Skeletal muscle satellite cell (primary cell): ENCODE data around the gene MKKS.
"Not testable (repeated sequence)": the region's sequence is repeated elsewhere in the genome, so short reads cannot be mapped to it uniquely, and the experiment has no call there.

Experiments used
- H3K27me3 ChIP-seq: 2 replicates; pipeline ENCODE4 v1.7.0; 2013; ENCODE audit warnings: low read length; ENCODE audit not compliant: control insufficient read depth, insufficient read depth
- H3K36me3 ChIP-seq: 2 replicates; pipeline ENCODE4 v1.7.0; 2013; ENCODE audit warnings: mild to moderate bottlenecking, control low read depth, low read length; ENCODE audit not compliant: insufficient read depth
- H3K4me1 ChIP-seq: 2 replicates; pipeline ENCODE4 v1.7.0; 2013; ENCODE audit warnings: low read length; ENCODE audit not compliant: control insufficient read depth, insufficient read depth
- H3K4me2 ChIP-seq: 2 replicates; pipeline ENCODE4 v1.7.0; 2013; ENCODE audit warnings: mild to moderate bottlenecking, low read length
- H3K4me3 ChIP-seq: 2 replicates; pipeline ENCODE4 v1.7.0; 2013; ENCODE audit warnings: low read length
- H3K9ac ChIP-seq: 2 replicates; pipeline ENCODE4 v1.7.0; 2013; ENCODE audit warnings: mild to moderate bottlenecking, low read depth, low read length, moderate library complexity
- H3K9me3 ChIP-seq: replicated peaks from 2 replicates; pipeline ENCODE4 v1.7.0; 2013; ENCODE audit warnings: mild to moderate bottlenecking, control low read depth, low read length

The MKKS gene

GRCh38 chr20:10404959-10405530 is 29.0 kb downstream of the MKKS start:
- Histone ChIP-seq H3K4me2 (no peak overlapping the region), H3K4me1 (no peaks in the 10 kb centered on the region), H3K9ac (no peak overlapping the region), H3K9me3 (no peaks in the 10 kb centered on the region), H3K27me3 (no peaks in the 10 kb centered on the region), H3K4me3 (no peak overlapping the region), H3K36me3 (peaks cover 14% of the 10 kb centered on the region)

GRCh38 chr20:10404023-10404628 is 29.9 kb downstream of the MKKS start:
- Histone ChIP-seq H3K4me3 (no peak overlapping the region), H3K4me1 (no peaks in the 10 kb centered on the region), H3K9me3 (no peaks in the 10 kb centered on the region), H3K36me3 (peaks cover 14% of the 10 kb centered on the region), H3K9ac (no peak overlapping the region), H3K4me2 (no peak overlapping the region), H3K27me3 (no peaks in the 10 kb centered on the region)

- no peak overlapping the region for H3K4me2 ChIP-seq
- H3K27me3 ChIP-seq: no peaks in the 10 kb centered on the region
- H3K36me3 ChIP-seq: peaks cover 14% of the 10 kb centered on the region
- H3K4me1 ChIP-seq: no peaks in the 10 kb centered on the region
- no peak overlapping the region for H3K9ac ChIP-seq
- H3K9me3 ChIP-seq: no peaks in the 10 kb centered on the region
- H3K4me3 ChIP-seq: no peak overlapping the region
Measured at GRCh38 chr20:10402938-10403608, 30.9 kb downstream of the MKKS start.

- H3K27me3 ChIP-seq: no peaks in the 10 kb centered on the region
- no peak overlapping the region for H3K4me3 ChIP-seq
- H3K9me3 ChIP-seq: no peaks in the 10 kb centered on the region
- no peak overlapping the region for H3K4me2 ChIP-seq
- no peaks in the 10 kb centered on the region for H3K36me3 ChIP-seq
- no peak overlapping the region for H3K9ac ChIP-seq
- no peaks in the 10 kb centered on the region for H3K4me1 ChIP-seq
Measured at GRCh38 chr20:10398834-10399369, 35.1 kb downstream of the MKKS start.

- not testable (repeated sequence) for H3K9ac ChIP-seq, H3K4me1 ChIP-seq, H3K4me3 ChIP-seq, H3K4me2 ChIP-seq, H3K9me3 ChIP-seq, H3K27me3 ChIP-seq, H3K36me3 ChIP-seq
Measured at GRCh38 chr20:10394752-10395151, 39.3 kb downstream of the MKKS start.

- no peak overlapping the region for H3K9ac ChIP-seq
- no peak overlapping the region for H3K4me3 ChIP-seq
Measured at GRCh38 chr20:10390709-10391108, 43.3 kb downstream of the MKKS start.

GRCh38 chr20:10388597-10388996 is 45.4 kb downstream of the MKKS start:
- no peaks in the 10 kb centered on the region for H3K27me3 ChIP-seq
- no peaks in the 10 kb centered on the region for H3K9me3 ChIP-seq
- no peaks in the 10 kb centered on the region for H3K4me1 ChIP-seq
- H3K4me3 ChIP-seq: no peak overlapping the region
- no peak overlapping the region for H3K9ac ChIP-seq
- H3K4me2 ChIP-seq: no peak overlapping the region
- H3K36me3 ChIP-seq: no peaks in the 10 kb centered on the region

More at GRCh38 chr20:10390709-10391108, 43.3 kb downstream of the MKKS start:
- Histone ChIP-seq H3K4me2 (no peak overlapping the region), H3K36me3 (no peaks in the 10 kb centered on the region), H3K4me1 (no peaks in the 10 kb centered on the region), H3K27me3 (no peaks in the 10 kb centered on the region), H3K9me3 (no peaks in the 10 kb centered on the region)

GRCh38 chr20:10387686-10388085 is 46.3 kb downstream of the MKKS start:
- H3K27me3 ChIP-seq: no peaks in the 10 kb centered on the region
- no peaks in the 10 kb centered on the region for H3K9me3 ChIP-seq
- H3K4me1 ChIP-seq: no peaks in the 10 kb centered on the region
- H3K4me3 ChIP-seq: no peak overlapping the region
- no peaks in the 10 kb centered on the region for H3K36me3 ChIP-seq
- no peak overlapping the region for H3K9ac ChIP-seq
- no peak overlapping the region for H3K4me2 ChIP-seq

- no peaks in the 10 kb centered on the region for H3K27me3 ChIP-seq
- no peak overlapping the region for H3K9ac ChIP-seq
- H3K4me1 ChIP-seq: no peaks in the 10 kb centered on the region
- H3K36me3 ChIP-seq: no peaks in the 10 kb centered on the region
- H3K4me2 ChIP-seq: no peak overlapping the region
- no peaks in the 10 kb centered on the region for H3K9me3 ChIP-seq
- no peak overlapping the region for H3K4me3 ChIP-seq
Measured at GRCh38 chr20:10385850-10386544, 48.0 kb downstream of the MKKS start.

- Histone ChIP-seq H3K36me3 (no peaks in the 10 kb centered on the region), H3K4me2 (no peak overlapping the region), H3K9me3 (no peaks in the 10 kb centered on the region), H3K4me3 (no peak overlapping the region), H3K4me1 (peaks cover 8% of the 10 kb centered on the region), H3K27me3 (no peaks in the 10 kb centered on the region), H3K9ac (no peak overlapping the region)
Measured at GRCh38 chr20:10381477-10381876, 52.5 kb downstream of the MKKS start.

GRCh38 chr20:10379761-10380160 is 54.3 kb downstream of the MKKS start:
- no peak overlapping the region for H3K4me3 ChIP-seq
- H3K9me3 ChIP-seq: no peaks in the 10 kb centered on the region
- H3K4me2 ChIP-seq: no peak overlapping the region
- H3K27me3 ChIP-seq: no peaks in the 10 kb centered on the region
- H3K4me1 ChIP-seq: peaks cover 14% of the 10 kb centered on the region
- H3K9ac ChIP-seq: no peak overlapping the region
- no peaks in the 10 kb centered on the region for H3K36me3 ChIP-seq
